Epithelial cell of proximal tubule (primary cell): Measurements from ENCODE around the gene BEX3. TPM values are rescaled to one million over a fixed set of nuclear protein-coding genes. Genes with fewer than 3 reads are reported as not detected.
"Not testable (repeated sequence)": the region's sequence is repeated elsewhere in the genome, so short reads cannot be mapped to it uniquely, and the experiment has no call there.

ENCODE experiments used
- DNase-seq: peaks from one replicate; pipeline ENCODE4 v3.0.0-alpha.2; 2011; ENCODE audit warnings: low read depth
- H3K4me3 ChIP-seq: 2 replicates; pipeline ENCODE4 v1.5.1; 2011; ENCODE audit warnings: low read depth, mild to moderate bottlenecking, low read length
- total RNA-seq: library from RNA; depleted of rRNA; stranded (reverse); fragments of >200 nt; gene quantifications from 2 replicates; pipeline ENCODE4 v1.2.3, GENCODE V29; 2015
- TF ChIP-seq, protein P1 (sequence below): conservative IDR thresholded peaks from 2 replicates; pipeline ENCODE4 v1.5.1; 2012; ENCODE audit warnings: low read depth, mild to moderate bottlenecking, low read length

The BEX3 gene
- total RNA-seq, 1 donor from 2014 or later: 261 TPM

DNA sequence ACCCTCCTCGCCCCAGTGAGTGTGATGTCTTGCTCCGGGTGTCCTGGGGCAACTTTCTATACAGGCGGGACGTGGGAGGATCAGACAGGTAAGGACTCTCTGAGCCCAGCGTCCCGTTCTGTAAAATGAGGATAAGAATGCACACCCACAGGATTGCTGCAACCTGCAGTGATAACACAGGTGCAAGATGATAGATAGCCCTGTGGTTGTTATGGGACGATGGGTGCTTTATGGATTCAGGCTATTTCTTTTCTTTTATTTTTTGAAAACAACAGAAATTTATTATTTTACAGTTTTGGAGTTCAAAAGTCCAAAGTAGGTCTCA is 28.6 kb downstream of the BEX3 start:
- H3K4me3 ChIP-seq: peak overlapping the region; percentile 78
- DNase-seq: no peak
- TF ChIP-seq, protein P1, sequence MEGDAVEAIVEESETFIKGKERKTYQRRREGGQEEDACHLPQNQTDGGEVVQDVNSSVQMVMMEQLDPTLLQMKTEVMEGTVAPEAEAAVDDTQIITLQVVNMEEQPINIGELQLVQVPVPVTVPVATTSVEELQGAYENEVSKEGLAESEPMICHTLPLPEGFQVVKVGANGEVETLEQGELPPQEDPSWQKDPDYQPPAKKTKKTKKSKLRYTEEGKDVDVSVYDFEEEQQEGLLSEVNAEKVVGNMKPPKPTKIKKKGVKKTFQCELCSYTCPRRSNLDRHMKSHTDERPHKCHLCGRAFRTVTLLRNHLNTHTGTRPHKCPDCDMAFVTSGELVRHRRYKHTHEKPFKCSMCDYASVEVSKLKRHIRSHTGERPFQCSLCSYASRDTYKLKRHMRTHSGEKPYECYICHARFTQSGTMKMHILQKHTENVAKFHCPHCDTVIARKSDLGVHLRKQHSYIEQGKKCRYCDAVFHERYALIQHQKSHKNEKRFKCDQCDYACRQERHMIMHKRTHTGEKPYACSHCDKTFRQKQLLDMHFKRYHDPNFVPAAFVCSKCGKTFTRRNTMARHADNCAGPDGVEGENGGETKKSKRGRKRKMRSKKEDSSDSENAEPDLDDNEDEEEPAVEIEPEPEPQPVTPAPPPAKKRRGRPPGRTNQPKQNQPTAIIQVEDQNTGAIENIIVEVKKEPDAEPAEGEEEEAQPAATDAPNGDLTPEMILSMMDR: no peak

DNA sequence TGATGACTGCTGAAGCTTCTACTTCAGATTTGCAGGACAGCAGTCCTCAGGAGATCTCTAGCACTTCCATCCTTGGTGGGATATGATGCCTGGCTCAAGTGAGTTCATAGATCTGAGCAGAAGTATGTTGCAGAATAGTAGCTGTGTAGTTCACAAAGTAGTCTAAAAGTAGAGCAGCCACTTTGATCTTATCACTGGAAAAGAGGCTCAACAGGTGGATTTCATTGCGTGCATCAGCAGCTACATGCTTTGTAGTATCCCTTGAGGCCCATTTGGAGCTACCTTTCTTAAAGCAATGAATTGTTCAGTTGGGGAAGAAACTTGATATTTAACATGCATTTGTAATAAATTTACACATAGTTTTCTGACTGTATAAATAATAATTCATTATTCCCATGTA is 29.9 kb downstream of the BEX3 start:
- TF ChIP-seq, protein P1: no peak
- no peak overlapping the region for H3K4me3 ChIP-seq
- no peak for DNase-seq

DNA sequence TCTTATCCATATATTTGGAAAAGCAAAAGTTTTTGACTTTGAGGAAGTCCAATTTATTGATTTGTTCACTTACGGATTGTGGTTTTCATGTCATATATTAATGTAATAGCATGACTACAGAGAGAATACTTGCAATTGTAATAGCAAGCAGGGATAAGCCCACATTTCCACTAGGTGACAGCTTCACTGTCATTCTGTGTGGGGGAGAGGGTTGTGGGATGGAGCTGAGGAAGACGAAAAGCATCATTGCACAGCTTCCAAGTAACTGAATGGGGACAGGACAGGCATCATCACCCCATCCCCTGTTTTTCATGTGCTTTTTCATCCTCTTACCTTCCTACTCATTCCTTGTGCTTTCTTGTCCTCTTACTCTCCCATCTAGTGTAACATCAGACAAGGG is 31.4 kb downstream of the BEX3 start:
- no peak for DNase-seq
- H3K4me3 ChIP-seq: no peak overlapping the region
- TF ChIP-seq, protein P1: no peak

DNA sequence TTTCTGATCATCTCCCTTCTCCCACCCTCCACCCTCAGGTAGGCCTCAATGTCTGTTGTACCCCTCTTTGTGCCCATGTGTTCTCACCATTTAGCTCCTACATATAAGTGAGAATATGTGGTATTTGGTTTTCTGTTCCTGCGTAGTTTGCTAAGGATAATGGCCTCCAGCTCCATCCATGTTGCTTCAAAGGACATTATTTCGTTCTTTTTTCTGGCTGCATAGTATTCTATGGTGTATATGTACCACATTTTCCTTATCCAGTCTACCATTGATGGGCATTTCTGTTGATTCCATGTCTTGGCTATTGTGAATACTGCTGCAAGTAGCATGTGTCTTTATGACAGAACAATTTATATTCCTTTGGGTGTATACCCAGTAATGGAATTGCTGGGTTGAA is 35.4 kb downstream of the BEX3 start:
- H3K4me3 ChIP-seq, DNase-seq: not testable (repeated sequence)

DNA sequence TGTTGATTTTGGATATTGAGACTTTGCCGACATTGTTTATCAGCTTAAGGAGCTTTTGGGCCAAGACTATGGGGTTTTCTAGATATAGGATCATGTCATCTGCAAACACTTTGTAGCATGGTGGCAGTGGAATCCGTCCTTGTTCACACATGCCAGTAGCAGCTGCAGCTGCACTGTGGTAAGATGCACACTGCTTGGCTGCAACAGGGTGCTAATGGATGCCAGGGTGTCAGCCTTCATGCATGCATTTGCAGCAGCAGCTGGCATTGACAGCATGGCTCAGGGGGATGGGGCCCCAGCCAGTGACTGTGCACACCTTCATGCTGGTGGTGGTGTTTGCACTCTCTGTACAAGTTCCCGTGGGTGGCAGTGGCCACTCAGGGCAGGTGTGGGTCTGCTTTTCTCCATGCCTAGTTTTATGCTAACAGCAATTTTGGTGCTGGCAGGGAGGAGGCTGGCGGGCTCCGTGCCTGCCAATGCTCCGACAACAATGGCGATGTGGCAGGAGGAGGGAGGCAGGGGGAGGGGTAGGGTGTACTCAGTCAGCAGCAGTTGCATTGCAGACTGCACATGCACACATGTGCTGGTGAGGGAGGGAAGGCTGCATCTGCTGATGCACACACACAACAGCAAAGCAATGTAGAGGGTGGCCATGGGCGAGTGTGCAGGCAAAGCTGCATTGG is 37.5 kb downstream of the BEX3 start:
- H3K4me3 ChIP-seq: no peak overlapping the region
- TF ChIP-seq, protein P1: no peak
- no peak for DNase-seq

DNA sequence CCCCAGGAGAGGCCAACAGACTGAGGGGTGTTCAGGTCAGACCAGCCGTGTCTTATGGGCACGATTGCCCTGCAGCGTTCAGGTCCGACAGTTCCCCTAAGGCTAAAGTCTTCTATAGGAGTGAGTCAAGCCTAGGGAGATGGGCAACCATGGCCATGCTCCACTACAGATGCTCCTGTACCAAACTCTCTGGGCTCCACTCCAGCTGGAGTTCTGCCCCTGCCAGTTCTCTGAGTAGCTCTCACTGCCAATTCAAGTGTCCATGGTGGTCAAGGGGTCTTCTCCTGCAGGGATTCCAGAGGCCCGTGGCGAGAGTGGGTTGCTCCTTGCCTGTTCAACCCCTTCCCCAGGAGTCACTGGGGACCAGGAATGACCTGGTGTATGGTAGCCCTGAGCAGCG is 38.2 kb downstream of the BEX3 start:
- no peak for DNase-seq
- TF ChIP-seq, protein P1: no peak
- no peak overlapping the region for H3K4me3 ChIP-seq

DNA sequence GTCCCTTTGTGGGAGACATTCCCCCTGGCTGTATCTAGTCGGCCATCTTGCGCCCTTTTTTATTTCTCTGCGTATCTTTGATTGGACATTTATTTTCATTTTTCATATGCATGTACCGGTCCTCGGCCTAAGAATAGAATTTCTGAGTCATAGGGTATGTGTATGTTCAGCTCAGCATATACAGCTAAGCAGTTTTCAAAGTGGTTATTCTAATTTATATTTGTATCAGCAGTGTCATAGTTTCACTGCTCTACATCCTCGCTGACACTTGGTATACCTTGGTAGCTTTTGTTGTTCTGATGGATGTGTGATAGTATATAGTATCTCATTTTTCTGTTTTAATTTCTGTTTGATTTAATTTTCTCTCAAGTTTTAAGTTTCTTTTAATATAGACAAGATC is 38.7 kb downstream of the BEX3 start:
- TF ChIP-seq, protein P1: no peak
- H3K4me3 ChIP-seq: no peak overlapping the region
- DNase-seq: no peak
